Astrocyte (in vitro differentiated cells and primary cell): ENCODE measurements around the gene VDR. TPM values are rescaled to one million over a fixed set of nuclear protein-coding genes. Genes with fewer than 3 reads are reported as not detected.

Experiments
- DNase-seq: peaks from one replicate; pipeline ENCODE4 v3.0.0-alpha.2; 2010; ENCODE audit warnings: low read depth
- FAIRE-seq: peaks from 2 replicates; lab custom pipeline; 2011; peaks lifted over from hg19 to GRCh38; lab: Jason Lieb, UNC
- H2AFZ ChIP-seq: 2 replicates; pipeline ENCODE4 v1.6.0; 2012; ENCODE audit warnings: low read depth, low read length, inconsistent platforms
- H3K27ac ChIP-seq: 2 replicates; pipeline ENCODE4 v1.5.1; 2011; ENCODE audit warnings: low read depth, low read length, inconsistent platforms
- H3K27me3 ChIP-seq: 2 replicates; pipeline ENCODE4 v1.6.0; 2011; ENCODE audit warnings: low read length, inconsistent platforms; ENCODE audit not compliant: insufficient read depth
- H3K36me3 ChIP-seq: 2 replicates; pipeline ENCODE4 v1.5.1; 2011; ENCODE audit warnings: low read length, inconsistent platforms; ENCODE audit not compliant: insufficient read depth
- H3K4me1 ChIP-seq: 2 replicates; pipeline ENCODE4 v1.5.1; 2011; ENCODE audit warnings: low read length, inconsistent platforms; ENCODE audit not compliant: insufficient read depth
- H3K4me2 ChIP-seq: 2 replicates; pipeline ENCODE4 v1.6.0; 2012; ENCODE audit warnings: low read length, inconsistent platforms
- H3K4me3 ChIP-seq: 2 replicates; pipeline ENCODE4 v1.5.1; 2011; ENCODE audit warnings: low read depth, mild to moderate bottlenecking, low read length, inconsistent platforms; ENCODE audit not compliant: insufficient read depth
- H3K79me2 ChIP-seq: 2 replicates; pipeline ENCODE4 v1.6.0; 2012; ENCODE audit warnings: mild to moderate bottlenecking, low read length, inconsistent platforms; ENCODE audit not compliant: insufficient read depth
- H3K9ac ChIP-seq: 2 replicates; pipeline ENCODE4 v1.6.0; 2012; ENCODE audit warnings: mild to moderate bottlenecking, low read length, inconsistent platforms
- H3K9me3 ChIP-seq: 2 replicates; pipeline ENCODE4 v1.5.1; 2012; ENCODE audit warnings: low read depth, mild to moderate bottlenecking, low read length, inconsistent platforms; ENCODE audit not compliant: insufficient read depth
- H4K20me1 ChIP-seq: 2 replicates; pipeline ENCODE4 v1.6.0; 2012; ENCODE audit warnings: low read length, inconsistent platforms; ENCODE audit not compliant: insufficient read depth
- H3K27ac Mint-ChIP-seq: one replicate; pipeline ENCODE4 v1.8.0; 2021; ENCODE audit warnings: mild to moderate bottlenecking, mixed read lengths; ENCODE audit not compliant: unreplicated experiment
- H3K27me3 Mint-ChIP-seq: one replicate; pipeline ENCODE4 v1.8.0; 2021; ENCODE audit warnings: low read depth, mixed read lengths; ENCODE audit not compliant: unreplicated experiment
- H3K36me3 Mint-ChIP-seq: one replicate; pipeline ENCODE4 v1.8.0; 2021; ENCODE audit warnings: low read depth, mixed read lengths; ENCODE audit not compliant: unreplicated experiment
- H3K4me1 Mint-ChIP-seq: one replicate; pipeline ENCODE4 v1.8.0; 2021; ENCODE audit warnings: low read depth, mixed read lengths; ENCODE audit not compliant: unreplicated experiment
- H3K4me3 Mint-ChIP-seq: one replicate; pipeline ENCODE4 v1.8.0; 2021; ENCODE audit warnings: mild to moderate bottlenecking, moderate library complexity, mixed read lengths; ENCODE audit not compliant: unreplicated experiment
- H3K9me3 Mint-ChIP-seq: one replicate; pipeline ENCODE4 v1.8.0; 2021; ENCODE audit warnings: mild to moderate bottlenecking, mixed read lengths; ENCODE audit not compliant: unreplicated experiment
- EZH2 ChIP-seq: IDR thresholded peaks from 2 replicates; pipeline ENCODE4 v1.6.1; 2012; ENCODE audit warnings: mild to moderate bottlenecking, low read length, inconsistent platforms; ENCODE audit not compliant: insufficient read depth
- total RNA-seq: library from RNA; stranded (reverse); gene quantifications from 2 replicates; pipeline ENCODE4 v1.2.1, GENCODE V29; 2021
- TF ChIP-seq, protein P1 (sequence below): IDR thresholded peaks from 2 replicates; pipeline ENCODE4 v1.5.1; 2011; ENCODE audit warnings: low read depth, mild to moderate bottlenecking, inconsistent platforms, low read length, moderate library complexity; ENCODE audit not compliant: insufficient read depth

VDR gene
- total RNA-seq, 1 donor from 2014 or later = 6.6 TPM

DNA sequence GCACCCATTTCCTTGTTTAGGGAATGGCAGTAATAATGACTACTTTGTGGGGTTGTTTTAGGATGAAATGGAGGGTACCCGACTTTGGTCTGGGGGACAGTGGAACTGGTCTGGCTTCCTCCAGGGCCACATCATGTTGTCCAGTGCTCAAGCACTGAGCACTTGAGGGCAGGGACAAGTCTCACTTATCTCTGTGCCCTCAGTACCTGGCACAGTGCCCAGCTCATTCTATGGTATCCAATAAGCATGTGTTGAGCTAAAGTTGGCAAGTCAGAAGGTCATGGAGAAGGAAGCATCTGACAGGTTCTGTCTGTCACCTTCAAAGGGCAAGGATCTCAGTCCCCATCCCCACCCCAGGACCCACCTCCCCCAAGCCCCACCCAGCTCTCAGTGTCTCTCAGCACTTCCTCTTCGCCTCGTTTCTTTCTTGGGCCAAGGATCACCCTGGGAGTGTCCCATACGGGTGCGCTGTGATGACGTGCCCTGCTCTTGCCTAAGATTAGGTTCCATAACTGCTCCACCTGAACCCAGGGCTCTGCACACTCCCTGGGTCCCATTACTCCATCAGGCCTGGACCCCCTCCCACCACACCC lies 34.3 kb upstream of the VDR start:
- Histone ChIP-seq H2AFZ (no peak overlapping the region), H3K79me2 (no peaks in the 10 kb centered on the region), H3K27ac (no peak overlapping the region), H3K4me1 (peaks cover 3% of the 10 kb centered on the region), H4K20me1 (no peaks in the 10 kb centered on the region), H3K4me3 (no peak overlapping the region), H3K4me2 (no peak overlapping the region), H3K27me3 (no peaks in the 10 kb centered on the region), H3K36me3 (no peaks in the 10 kb centered on the region), H3K9ac (no peak overlapping the region), H3K9me3 (no peaks in the 10 kb centered on the region)
- H3K36me3 Mint-ChIP-seq = no peaks in the 10 kb centered on the region
- H3K9me3 Mint-ChIP-seq = peaks cover 4% of the 10 kb centered on the region
- peaks cover 28% of the 10 kb centered on the region for H3K4me1 Mint-ChIP-seq
- TF ChIP-seq, protein P1, sequence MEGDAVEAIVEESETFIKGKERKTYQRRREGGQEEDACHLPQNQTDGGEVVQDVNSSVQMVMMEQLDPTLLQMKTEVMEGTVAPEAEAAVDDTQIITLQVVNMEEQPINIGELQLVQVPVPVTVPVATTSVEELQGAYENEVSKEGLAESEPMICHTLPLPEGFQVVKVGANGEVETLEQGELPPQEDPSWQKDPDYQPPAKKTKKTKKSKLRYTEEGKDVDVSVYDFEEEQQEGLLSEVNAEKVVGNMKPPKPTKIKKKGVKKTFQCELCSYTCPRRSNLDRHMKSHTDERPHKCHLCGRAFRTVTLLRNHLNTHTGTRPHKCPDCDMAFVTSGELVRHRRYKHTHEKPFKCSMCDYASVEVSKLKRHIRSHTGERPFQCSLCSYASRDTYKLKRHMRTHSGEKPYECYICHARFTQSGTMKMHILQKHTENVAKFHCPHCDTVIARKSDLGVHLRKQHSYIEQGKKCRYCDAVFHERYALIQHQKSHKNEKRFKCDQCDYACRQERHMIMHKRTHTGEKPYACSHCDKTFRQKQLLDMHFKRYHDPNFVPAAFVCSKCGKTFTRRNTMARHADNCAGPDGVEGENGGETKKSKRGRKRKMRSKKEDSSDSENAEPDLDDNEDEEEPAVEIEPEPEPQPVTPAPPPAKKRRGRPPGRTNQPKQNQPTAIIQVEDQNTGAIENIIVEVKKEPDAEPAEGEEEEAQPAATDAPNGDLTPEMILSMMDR = no peak
- no peak for TF ChIP-seq EZH2
- peaks cover 32% of the 10 kb centered on the region for H3K27me3 Mint-ChIP-seq
- DNase-seq (no peak), FAIRE-seq (no peak)
- H3K4me3 Mint-ChIP-seq = no peak overlapping the region
- no peak overlapping the region for H3K27ac Mint-ChIP-seq

DNA sequence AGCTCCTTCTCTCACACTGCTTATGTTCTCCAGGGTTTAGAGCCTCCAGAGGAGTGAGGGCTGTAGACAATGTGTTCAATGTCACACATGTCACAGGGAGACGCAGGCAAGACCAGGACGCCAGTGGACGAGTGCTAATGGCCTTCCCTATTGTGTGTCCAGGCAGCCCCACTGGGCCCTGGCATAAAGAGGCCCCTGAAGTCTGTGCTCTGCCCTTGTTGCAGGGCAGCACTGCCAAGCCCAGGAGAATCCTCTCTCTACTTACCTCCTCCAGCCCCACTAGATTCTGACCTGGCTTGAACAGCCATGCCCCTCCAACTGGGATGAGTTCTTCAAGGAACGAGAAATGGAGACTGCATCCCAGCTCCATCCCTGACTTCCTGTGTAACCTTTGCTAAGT lies 33.8 kb upstream of the VDR start:
- H3K27ac ChIP-seq = no peak overlapping the region
- H3K27me3 ChIP-seq = no peaks in the 10 kb centered on the region
- peaks cover 4% of the 10 kb centered on the region for H3K9me3 Mint-ChIP-seq
- no peaks in the 10 kb centered on the region for H3K9me3 ChIP-seq
- H3K9ac ChIP-seq = no peak overlapping the region
- no peak overlapping the region for H3K4me3 ChIP-seq
- no peaks in the 10 kb centered on the region for H3K79me2 ChIP-seq
- no peaks in the 10 kb centered on the region for H3K36me3 Mint-ChIP-seq
- H3K4me1 Mint-ChIP-seq = peaks cover 28% of the 10 kb centered on the region
- H3K27me3 Mint-ChIP-seq = peaks cover 26% of the 10 kb centered on the region
- H3K4me3 Mint-ChIP-seq = no peak overlapping the region
- FAIRE-seq = no peak
- H4K20me1 ChIP-seq = no peaks in the 10 kb centered on the region
- DNase-seq = no peak
- no peak for TF ChIP-seq EZH2
- TF ChIP-seq, protein P1 = no peak
- H3K4me2 ChIP-seq = peak overlapping the region; percentile 42
- no peak overlapping the region for H2AFZ ChIP-seq
- H3K27ac Mint-ChIP-seq = no peak overlapping the region
- H3K36me3 ChIP-seq = no peaks in the 10 kb centered on the region
- H3K4me1 ChIP-seq = peaks cover 3% of the 10 kb centered on the region

DNA sequence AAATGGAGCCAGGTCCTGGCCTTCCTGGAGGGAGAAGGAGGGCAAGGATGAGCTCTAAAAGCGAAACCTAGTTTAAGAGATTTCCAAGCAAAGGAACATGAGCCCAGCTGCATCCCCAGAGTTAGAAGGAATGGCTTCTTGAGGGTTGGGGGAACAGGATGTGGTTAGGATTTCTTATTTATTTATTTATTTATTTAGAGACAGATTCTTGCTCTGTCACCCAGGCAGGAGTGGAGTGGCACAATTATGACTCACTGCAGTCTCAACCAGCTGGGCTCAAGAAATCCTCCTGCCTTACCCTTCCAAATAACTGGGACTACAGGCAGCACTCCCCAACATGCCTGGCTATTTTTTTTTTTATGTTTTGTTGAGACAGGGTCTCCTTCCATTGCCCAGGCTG lies 33.3 kb upstream of the VDR start:
- FAIRE-seq = no peak
- no peak for TF ChIP-seq EZH2
- TF ChIP-seq, protein P1 = no peak
- peaks cover 3% of the 10 kb centered on the region for H3K4me1 ChIP-seq
- no peaks in the 10 kb centered on the region for H4K20me1 ChIP-seq
- no peaks in the 10 kb centered on the region for H3K79me2 ChIP-seq
- no peaks in the 10 kb centered on the region for H3K36me3 Mint-ChIP-seq
- no peak overlapping the region for H3K27ac Mint-ChIP-seq
- peak overlapping the region; percentile 42 for H3K4me2 ChIP-seq
- peaks cover 21% of the 10 kb centered on the region for H3K27me3 Mint-ChIP-seq
- H3K9ac ChIP-seq = no peak overlapping the region
- peaks cover 4% of the 10 kb centered on the region for H3K9me3 Mint-ChIP-seq
- H3K4me3 Mint-ChIP-seq = no peak overlapping the region
- H3K4me3 ChIP-seq = no peak overlapping the region
- H3K27ac ChIP-seq = no peak overlapping the region
- H3K36me3 ChIP-seq = no peaks in the 10 kb centered on the region
- peak; percentile 31 for DNase-seq
- H3K4me1 Mint-ChIP-seq = peaks cover 28% of the 10 kb centered on the region
- H3K9me3 ChIP-seq = no peaks in the 10 kb centered on the region
- no peak overlapping the region for H2AFZ ChIP-seq
- no peaks in the 10 kb centered on the region for H3K27me3 ChIP-seq
